ENCODE data around the gene CSMD2.

DNA sequence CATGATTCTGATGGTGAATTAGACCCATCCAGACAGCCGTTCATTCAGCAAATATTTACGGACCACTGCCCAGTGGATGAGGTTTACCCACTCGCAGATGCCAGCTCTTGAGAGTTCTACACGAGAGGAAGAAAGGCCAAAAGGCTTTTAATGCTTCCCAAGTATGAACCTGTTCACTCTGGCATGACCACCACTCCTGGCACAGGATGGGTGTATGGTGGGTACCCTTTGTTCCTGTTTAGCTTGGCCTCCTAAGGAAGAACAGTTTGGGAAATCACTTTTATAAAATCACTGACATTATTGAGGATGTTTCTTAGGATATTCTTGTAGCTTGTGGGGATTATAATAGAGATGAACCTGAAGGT is 233.9 kb downstream of the CSMD2 start:
- TF ChIP-seq SUZ12 (IDR thresholded peaks at IDR 0.05; ENCODE audit: extremely low read depth, insufficient read depth, insufficient read length): no peak
- no peak for TF ChIP-seq YY1 (IDR thresholded peaks at IDR 0.05; ENCODE audit: insufficient read depth, insufficient read length)
- TF ChIP-seq ZNF274 (IDR thresholded peaks at IDR 0.05; ENCODE audit: low read depth, low read length): no peak

Data from NT2/D1 (cell line).